Testis (tissue), 2 donors: ENCODE results near the gene TTLL3.

Experiments
- CTCF ChIP-seq, 3 experiments: fragments of 450-650 bp in 2 of 3; fragments of 200-600 bp in 1 of 3; sonication (generic) in 1 of 3; IDR thresholded peaks; one replicate each; pipeline ENCODE4 v1.5.1; 2016 to 2019; ENCODE audit warnings: antibody characterized with exemption in 3 of 3, mild to moderate bottlenecking in 2 of 3, moderate library complexity in 1 of 3
- POLR2A ChIP-seq: fragments of 450-650 bp; IDR thresholded peaks from one replicate; pipeline ENCODE4 v1.6.1; 2017; ENCODE audit warnings: antibody characterized with exemption, mild to moderate bottlenecking, moderate library complexity

- TF ChIP-seq CTCF (IDR thresholded peaks at IDR 0.05), result peak in 2 of 3 experiments; percentile 12 to 22
- TF ChIP-seq POLR2A, result no peak
These were observed 9.5 kb upstream of the TTLL3 start for GRCh38 chr3:9800529-9800928.
